Hypothalamus (tissue), 51 donors: ENCODE data around the gene ST6GALNAC2.
"Not testable (repeated sequence)": the region's sequence is repeated elsewhere in the genome, so short reads cannot be mapped to it uniquely, and the experiment has no call there.

Source experiments
- DNase-seq, 51 donors: peaks; one replicate each; lab custom pipeline; 2025; lab: John Stamatoyannopoulos, UW

The ST6GALNAC2 gene

DNA sequence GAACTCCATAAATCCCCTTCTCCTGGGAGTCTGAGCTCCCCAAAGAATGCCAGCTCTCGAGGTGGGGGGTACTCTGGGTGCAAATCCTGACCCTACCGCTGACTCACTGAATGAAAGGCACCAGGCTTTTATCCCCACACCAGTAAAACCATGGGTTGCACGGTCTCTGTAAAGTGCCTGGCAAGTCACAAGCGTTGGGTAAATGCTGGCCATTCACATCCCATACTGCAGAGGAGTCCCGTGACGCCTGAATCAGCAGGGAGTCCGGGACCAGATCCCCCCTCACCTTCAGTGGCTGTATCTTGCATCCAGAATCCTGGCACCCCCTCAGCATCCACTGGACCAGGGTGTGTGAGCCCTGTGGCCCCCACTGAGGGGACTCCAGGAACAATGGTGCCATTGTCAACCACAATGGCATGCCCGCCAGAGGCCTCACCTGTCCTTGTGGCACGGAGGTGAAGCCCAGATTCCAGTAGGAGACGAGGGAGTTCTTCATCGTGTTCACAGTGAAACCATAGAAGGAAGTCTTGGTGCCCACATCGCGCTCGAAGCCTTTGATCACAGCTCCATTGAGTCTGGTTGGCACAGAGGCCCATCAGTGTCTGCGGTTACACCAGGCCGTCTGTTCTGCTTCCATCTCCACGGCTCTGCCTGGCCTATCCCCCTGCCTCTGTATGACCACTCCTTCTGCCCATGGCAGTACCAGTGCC, 13.3 kb downstream of the ST6GALNAC2 start:
- no peak for DNase-seq

- no peak for DNase-seq
Measured at GRCh38 chr17:76570877-76571471, 14.7 kb downstream of the ST6GALNAC2 start.

DNA sequence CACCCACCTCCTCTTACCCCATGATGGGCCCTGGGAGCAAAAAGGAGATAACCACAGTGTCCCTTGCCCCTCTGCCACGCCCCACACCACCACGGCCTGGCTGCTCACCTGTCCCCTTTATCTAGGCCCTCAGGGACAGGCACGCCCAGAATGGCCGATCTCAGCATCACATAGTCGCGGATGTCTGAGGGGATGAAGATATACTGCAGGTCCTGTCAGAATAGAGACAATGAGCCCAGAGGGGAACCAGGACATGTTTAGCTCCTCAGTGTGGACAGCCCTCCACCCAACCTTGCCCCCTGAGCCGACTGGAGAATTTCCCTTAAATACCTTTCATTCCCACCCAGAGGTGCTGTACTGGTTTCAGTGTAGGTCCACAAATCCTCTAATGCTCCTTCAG, 15.2 kb downstream of the ST6GALNAC2 start:
- DNase-seq: no peak

- peak in 43 of 51 donors; percentile 20 to 91 (median 63) for DNase-seq
Measured at GRCh38 chr17:76569607-76570279, 15.9 kb downstream of the ST6GALNAC2 start.

- DNase-seq: no peak
Measured at GRCh38 chr17:76568811-76569221, 16.8 kb downstream of the ST6GALNAC2 start.

- DNase-seq: no peak
Measured at GRCh38 chr17:76567634-76568432, 17.8 kb downstream of the ST6GALNAC2 start.

GRCh38 chr17:76566988-76567431, 18.6 kb downstream of the ST6GALNAC2 start:
- no peak for DNase-seq

- no peak for DNase-seq
Measured at GRCh38 chr17:76566613-76566943, 19.1 kb downstream of the ST6GALNAC2 start.

- no peak for DNase-seq
Measured at GRCh38 chr17:76565728-76566612, 19.7 kb downstream of the ST6GALNAC2 start.

GRCh38 chr17:76564991-76565727, 20.5 kb downstream of the ST6GALNAC2 start:
- DNase-seq: not testable (repeated sequence)

DNA sequence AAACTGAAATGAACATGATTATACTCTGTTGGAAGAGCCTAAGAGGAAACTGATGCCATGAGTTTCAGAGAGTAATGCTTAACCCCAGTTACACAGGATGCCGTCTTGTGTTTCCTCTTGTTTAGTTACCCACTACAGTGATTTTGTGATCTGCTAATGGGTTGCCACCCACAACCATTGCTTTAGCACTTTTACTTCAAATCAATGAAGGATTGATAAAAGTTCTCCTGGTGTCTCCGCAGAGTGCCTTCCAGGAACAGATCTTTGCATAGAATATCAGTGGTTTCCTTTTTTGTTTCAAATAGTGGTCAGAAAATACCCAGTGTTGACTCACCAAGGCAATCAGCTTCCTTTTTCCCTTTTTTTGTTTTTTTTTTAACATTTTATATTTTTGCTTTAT, 22.3 kb downstream of the ST6GALNAC2 start:
- DNase-seq: not testable (repeated sequence)

DNA sequence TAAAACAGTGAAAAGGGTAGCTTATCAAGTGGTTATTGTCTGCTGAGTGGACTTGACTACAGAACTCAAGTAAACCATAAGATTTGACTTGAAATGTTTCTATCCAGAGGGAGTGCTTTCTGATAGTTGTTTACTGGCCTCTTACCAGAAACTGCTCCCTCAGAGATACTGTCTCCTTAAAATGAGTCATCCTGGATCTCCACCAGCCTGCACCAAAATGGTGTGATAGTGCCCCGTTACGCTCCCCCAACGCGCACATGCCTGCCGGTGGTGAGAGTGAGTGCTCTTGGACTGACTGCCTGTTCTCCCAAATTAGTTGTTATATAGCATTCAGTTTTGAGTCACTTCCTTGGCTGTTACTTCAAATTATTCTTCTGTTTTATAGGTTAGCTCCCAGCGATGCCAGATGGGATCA, 22.9 kb downstream of the ST6GALNAC2 start:
- DNase-seq: peak in 1 of 51 donors; percentile 69

DNA sequence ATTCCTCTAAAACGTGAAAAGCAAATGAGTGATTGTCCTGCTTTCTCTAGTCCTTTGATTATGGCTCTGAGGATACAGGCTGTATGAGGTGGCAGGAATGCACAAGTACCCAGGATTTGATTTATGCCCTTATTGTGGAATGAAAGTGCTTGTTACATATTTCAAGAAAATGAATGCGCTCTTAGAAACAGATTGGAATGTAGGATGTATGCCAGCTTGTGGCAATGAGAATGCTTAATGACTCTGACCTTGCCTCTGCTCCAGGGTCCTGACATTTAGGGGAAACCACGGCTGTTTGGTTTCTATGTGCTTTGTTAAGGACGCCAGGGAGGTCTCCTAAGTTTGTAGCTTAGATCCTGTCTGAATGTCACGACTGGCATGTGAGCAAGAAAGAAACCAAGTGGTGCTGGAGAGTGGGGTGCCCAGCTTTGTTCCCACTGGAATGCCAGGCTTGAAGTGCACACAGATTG, 23.8 kb downstream of the ST6GALNAC2 start:
- DNase-seq: no peak

DNA sequence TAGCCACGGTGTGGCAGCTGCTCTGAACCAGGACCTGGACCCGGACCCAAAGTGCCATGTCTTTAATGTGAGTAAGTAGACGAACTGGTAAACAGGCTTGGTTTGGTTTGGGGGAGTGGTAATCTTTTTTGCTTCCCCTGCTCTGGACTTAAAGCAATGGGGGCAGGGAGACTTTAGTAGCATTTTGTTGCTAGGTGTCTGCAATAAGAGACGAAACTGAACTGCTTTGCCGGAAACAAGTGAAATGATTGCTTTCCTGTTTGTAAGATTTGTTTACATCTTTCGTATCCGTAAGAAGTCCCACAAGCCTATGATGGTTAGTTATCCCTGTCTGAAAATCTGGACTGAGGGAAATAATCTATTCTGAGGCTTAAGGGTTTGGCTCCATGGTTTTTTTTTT, 24.3 kb downstream of the ST6GALNAC2 start:
- DNase-seq: no peak

GRCh38 chr17:76560877-76561221, 24.8 kb downstream of the ST6GALNAC2 start:
- DNase-seq: no peak

- DNase-seq: no peak
Measured at GRCh38 chr17:76560036-76560876, 25.4 kb downstream of the ST6GALNAC2 start.

- DNase-seq: not testable (repeated sequence)
Measured at GRCh38 chr17:76559460-76559859, 26.2 kb downstream of the ST6GALNAC2 start.
